ENCODE measurements around the gene PRRG1. TPM values are rescaled to one million over a fixed set of nuclear protein-coding genes. Genes with fewer than 3 reads are reported as not detected.
"Not testable (repeated sequence)": the region's sequence is repeated elsewhere in the genome, so short reads cannot be mapped to it uniquely, and the experiment has no call there.

Gene PRRG1
- polyA plus RNA-seq (ENCODE audit: insufficient read length in 10 of 10), result 10 to 100 TPM; 10.6 to 16.8 (median 13.8) TPM
- long read RNA-seq, donor 1, result 0 reads
- long read RNA-seq, donor 2, full-length matches to known transcripts, result 4 of 4 reads
- long read RNA-seq, donor 2, partial matches to known transcripts, result 0 of 4 reads
- long read RNA-seq, donor 2, other reads (novel, unspliced or antisense), result 0 of 4 reads
- long read RNA-seq, donor 3, result 0 reads
- long read RNA-seq, donor 4, result 0 reads
- long read RNA-seq, donor 5, full-length matches to known transcripts, result 7 of 7 reads
- long read RNA-seq, donor 5, partial matches to known transcripts, result 0 of 7 reads
- long read RNA-seq, donor 5, other reads (novel, unspliced or antisense), result 0 of 7 reads
- long read RNA-seq, donor 6, full-length matches to known transcripts, result 6 of 6 reads
- long read RNA-seq, donor 6, partial matches to known transcripts, result 0 of 6 reads
- long read RNA-seq, donor 6, other reads (novel, unspliced or antisense), result 0 of 6 reads
- long read RNA-seq, donor 7, full-length matches to known transcripts, result 3 of 3 reads
- long read RNA-seq, donor 7, partial matches to known transcripts, result 0 of 3 reads
- long read RNA-seq, donor 7, other reads (novel, unspliced or antisense), result 0 of 3 reads
- long read RNA-seq, donor 8, full-length matches to known transcripts, result 3 of 3 reads
- long read RNA-seq, donor 8, partial matches to known transcripts, result 0 of 3 reads
- long read RNA-seq, donor 8, other reads (novel, unspliced or antisense), result 0 of 3 reads
- long read RNA-seq, donor 9, full-length matches to known transcripts, result 2 of 2 reads
- long read RNA-seq, donor 9, partial matches to known transcripts, result 0 of 2 reads
- long read RNA-seq, donor 9, other reads (novel, unspliced or antisense), result 0 of 2 reads

DNA sequence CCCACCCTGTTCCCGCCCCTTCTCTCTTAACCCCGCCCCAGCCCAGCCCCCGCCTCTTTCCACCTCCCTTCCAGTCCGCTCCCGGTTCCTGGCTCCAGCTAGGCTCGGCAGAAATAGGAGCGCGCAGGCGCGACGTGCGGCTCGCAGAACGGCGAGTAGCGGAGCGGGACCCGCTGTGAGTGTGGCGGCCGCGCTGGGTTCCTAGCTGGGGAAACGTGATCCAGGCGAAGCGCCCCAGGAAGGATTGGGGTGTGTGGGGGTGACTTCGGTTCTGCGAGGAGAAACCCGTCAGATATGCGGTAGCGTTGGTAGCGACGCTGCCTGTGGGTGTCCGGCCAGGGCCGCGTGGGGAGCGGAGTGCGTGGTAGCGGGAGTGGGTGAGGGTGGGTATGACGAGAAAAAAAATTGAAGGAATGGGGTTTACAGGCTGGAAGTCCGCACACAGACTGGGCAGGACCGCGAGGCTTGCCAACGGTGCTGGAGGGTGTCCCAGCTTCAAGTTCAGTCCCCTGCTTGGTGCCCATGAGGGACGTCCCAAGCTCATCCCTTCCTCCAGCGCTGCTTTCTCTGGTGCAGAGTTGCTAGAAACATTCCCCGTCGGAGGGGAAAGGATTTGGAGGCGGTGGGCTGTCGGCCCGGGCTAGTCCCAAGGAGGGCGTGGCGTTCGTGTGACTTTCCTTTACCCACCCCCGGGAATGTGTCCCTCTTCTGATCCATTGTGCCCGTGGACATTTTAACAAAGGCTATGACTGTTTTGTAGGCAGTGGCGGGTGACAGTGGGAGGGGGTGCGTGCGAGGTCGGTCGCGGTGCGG is at the start of gene PRRG1:
TSS of gene PRRG1 (plus strand) at position 144 of the 813 bp plus-strand sequence. CDS start 56,886 bp downstream, outside the sequence.
- DNase-seq, result peak; percentile 76 to 91 (median 87)

DNA sequence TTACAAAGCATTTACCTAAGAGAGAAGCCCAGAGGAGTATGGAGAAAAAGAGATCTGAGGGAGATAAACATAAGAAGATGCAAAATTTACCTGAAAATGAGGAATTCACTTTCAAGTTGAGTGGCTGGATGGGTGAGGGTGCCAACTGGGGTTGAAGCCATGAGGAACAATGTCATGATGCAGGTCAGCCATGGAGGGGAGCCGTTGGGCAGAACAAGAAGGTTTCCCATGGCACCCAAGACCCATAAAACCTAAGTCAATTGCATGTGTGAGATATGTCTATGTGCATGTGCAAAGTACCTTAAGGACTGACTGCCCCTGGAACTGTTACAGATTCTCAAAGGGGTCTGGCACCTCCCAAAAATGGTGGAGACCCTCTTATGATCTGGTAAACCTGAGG is 46.6 kb upstream of the PRRG1 start:
- DNase-seq, result no peak

- DNase-seq, result not testable (repeated sequence)
Observed at GRCh38 chrX:37305238-37305637, 43.9 kb upstream of the PRRG1 start.

DNA sequence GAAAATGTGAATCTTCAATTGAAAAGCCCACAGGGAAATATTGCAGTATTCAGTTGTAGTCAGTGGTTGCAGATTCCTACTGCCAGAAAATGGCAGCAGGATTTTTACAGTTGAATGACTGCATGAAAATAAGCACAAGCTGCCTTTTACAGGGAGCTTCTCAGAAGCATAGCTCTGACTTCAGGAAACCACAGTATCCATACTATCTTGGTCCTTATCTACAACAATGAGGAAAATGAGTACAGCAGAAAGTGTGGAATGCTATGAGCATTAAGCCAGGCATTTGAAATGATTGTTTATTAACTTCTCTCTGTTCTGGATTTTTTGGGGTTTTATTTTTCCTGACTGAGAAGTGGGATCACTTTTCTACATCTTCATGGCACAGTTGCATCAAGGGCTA is 34.6 kb upstream of the PRRG1 start:
- no peak for DNase-seq

GRCh38 chrX:37315511-37316248 is 33.5 kb upstream of the PRRG1 start:
- no peak for DNase-seq

DNA sequence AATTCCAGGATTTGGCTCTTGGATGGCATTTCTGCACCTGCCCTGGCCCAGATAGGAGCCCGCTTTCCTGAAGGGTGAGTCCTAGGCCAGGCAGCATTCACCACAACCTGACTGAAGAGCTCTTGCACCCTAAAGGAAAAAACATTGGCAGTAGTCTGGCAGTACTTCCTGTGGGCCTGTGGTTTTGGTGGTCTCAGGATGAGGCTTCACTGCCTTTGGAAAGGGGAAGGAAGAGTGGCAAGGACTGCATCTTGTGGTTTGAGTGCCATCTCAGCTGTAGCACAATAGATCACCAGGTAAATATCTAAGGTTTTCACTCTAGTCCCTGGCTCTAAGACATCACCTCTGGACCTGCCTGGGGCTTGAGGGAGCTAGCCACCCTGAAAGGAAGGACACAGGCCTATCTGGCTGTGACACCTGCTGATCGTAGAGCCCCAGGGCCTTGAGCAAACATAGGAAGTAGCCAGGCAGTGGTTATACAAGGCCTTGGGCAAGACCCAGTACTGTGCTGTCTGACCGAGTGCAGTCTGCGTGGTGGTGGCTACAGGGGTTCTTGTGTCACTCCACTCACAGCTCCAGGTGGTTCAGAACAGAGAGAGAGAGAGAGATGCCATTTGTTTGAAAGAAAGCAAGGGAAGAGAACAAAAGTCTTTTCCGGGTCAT is 28.5 kb upstream of the PRRG1 start:
- no peak for DNase-seq

- no peak for DNase-seq
Observed at GRCh38 chrX:37330642-37331041, 18.5 kb upstream of the PRRG1 start.

- no peak for DNase-seq
Observed at GRCh38 chrX:37331546-37331945, 17.6 kb upstream of the PRRG1 start.

GRCh38 chrX:37332055-37332454 is 17.1 kb upstream of the PRRG1 start:
- no peak for DNase-seq

DNA sequence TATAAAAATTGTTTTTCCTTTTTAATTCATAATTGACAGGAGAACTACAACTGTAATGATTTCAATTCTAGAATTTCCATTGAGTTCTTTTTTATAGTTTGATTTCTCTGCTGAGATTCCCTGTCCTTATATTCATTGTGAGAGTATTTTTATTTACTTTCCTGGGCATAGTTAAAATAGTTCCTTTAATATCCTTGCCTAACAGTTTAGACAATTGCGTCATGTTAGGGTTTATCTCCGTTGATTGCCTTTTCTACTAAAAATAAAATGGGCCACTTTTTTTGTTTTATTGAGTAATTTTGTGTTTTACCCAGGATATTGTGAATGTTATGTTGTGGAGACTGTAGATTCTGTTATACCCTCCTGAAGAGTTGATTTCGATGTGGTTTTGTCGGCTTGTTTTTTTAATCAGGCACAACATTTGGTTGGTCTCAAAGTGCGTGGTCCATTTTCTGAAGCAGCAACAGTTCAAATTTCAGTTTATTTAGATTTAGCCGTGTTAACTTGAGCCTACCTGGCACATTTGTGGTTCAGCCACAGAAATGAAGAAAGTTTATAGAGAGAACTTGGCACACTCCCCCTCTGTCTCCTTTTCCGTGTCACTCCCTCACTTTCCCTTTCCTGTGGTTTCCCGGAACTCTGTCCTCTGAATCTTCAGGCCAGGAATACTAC is 16.0 kb upstream of the PRRG1 start:
- DNase-seq, result no peak

GRCh38 chrX:37347420-37347819 is 1.7 kb upstream of the PRRG1 start:
- no peak for DNase-seq

DNA sequence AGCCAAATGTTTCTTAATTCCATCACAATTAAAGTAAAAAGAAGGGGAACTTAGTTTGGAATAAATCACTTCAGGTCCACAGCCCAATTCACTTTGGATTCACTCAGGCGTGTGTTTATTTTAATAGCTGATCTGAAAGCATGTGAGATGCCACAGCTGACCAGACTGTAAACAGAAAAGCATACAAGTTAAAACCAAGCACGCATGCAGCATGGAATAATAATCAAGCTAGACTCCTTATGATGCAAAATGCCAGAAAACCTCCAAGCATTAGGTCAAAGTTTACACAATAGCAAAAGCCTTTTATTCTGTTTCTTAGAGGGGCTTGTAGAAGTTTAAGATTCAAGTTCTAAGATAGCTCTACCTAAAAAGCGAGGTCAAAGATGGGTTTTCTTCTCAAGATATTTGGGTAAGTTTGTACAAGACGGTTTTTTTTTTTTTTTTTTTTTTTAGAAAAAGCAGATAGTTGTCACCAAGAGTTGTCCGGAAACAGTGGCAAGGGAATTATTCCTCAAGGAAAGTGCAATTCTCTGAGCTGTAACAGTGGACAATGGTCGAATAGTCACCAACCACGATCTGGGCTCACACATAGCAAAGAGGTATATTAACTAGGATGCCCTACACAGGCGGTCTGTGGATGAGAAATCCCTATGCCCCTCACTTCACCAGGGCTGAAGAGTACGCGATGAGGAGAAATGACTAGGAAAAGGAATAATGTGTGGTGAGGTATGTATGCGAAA is 763 bp upstream of the PRRG1 start:
- no peak for DNase-seq

DNA sequence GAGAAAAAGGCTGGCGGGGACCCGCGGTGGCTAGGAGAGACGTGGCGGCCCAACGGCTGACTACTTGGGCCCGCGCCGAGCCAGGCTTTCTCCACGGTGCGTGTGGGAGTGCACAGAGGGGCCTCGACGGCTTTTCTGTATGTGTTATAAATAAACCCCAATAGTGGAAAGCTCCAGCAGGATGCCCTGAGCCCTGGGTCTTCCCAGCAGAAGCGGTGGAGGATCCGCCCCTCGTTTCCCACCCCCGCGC is 268 bp upstream of the PRRG1 start:
- DNase-seq, result no peak

DNA sequence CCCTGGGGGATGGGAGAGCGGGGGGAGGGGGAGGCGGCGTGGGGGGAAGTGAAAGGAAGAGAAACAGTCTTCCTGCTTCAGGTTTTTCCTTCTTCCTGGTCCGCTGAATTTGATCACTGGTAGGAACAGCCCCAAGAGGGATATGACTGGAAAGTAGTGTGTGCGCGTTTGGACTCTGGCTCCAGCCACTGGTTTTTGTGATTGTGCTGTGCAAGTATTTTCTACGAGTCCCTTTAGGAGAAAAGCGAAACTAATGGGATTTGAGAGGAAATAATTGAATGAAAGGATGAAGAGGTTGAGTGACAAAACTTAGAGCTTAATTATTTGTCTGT is 836 bp downstream of the PRRG1 start:
- peak in 2 of 3 donors; percentile 30 to 57 for DNase-seq

GRCh38 chrX:37353646-37354045 is 4.5 kb downstream of the PRRG1 start:
- no peak for DNase-seq

DNA sequence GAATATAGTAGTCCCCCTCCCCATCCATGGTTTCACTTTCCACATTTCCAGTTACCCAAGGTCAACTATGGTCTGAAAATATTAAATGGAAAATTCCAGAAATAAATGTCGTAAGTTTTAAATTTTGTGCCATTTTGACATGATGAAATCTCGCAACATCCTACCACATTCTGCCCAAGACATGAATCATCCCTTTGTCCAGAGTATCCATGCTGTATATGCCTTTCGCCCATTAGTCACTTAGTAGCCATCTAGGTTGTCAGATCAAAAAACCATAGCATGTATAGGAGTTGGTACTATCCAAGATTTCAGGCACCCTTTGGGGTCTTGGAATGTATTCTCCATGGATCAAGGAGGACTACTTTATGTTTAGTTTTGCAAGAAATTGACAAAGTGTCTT is 8.3 kb downstream of the PRRG1 start:
- no peak for DNase-seq

DNA sequence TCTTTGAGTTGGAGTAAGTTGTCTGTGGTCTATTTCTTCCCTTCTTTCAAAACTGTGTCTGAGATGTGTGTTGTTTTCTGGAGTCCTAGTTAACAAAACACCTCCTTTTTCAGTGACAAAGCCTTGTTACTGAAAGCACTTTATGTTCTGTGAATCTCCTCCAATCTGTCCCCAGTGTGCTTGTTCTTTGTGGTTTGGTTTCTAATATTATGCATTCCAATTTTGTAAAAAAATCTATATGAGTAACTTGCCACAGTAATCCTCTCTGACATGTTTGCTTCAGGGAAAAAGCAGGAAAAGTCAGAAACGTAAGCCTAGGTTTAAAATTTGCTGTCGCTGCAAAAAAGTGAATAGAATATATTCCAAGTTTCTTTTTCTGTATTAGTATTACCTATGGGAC is 12.4 kb downstream of the PRRG1 start:
- DNase-seq, result no peak

GRCh38 chrX:37364666-37365065 is 15.5 kb downstream of the PRRG1 start:
- DNase-seq, result peak in 1 of 3 donors; percentile 50

GRCh38 chrX:37367946-37368345 is 18.8 kb downstream of the PRRG1 start:
- DNase-seq, result no peak

Data from muscle of back (tissue), 13 donors.